BJ (cell line): ENCODE measurements around the gene DENND4B. TPM values are rescaled to one million over a fixed set of nuclear protein-coding genes. Genes with fewer than 3 reads are reported as not detected.

Experiments
- CTCF ChIA-PET: fragments of 350-600 bp; formaldehyde crosslinking; extraction: SDS; loops from one replicate; lab custom pipeline; 2021; ENCODE audit warnings: antibody characterized with exemption, inconsistent platforms; lab: Yijun Ruan, JAX
- POLR2A ChIA-PET: fragments of 300-600 bp; sonication (Branson Sonifier 250); formaldehyde crosslinking; extraction: SDS; loops from one replicate; lab custom pipeline; 2021; ENCODE audit warnings: antibody characterized with exemption; lab: Charles Lee
- DNase-seq: peaks from one replicate; pipeline ENCODE4 v3.0.0-alpha.2; 2011; ENCODE audit warnings: low read depth
- H3K27me3 ChIP-seq: 2 replicates; pipeline ENCODE4 v1.6.0; 2011; ENCODE audit warnings: low read length; ENCODE audit not compliant: control insufficient read depth, insufficient read depth
- H3K36me3 ChIP-seq: 2 replicates; pipeline ENCODE4 v1.5.1; 2011; ENCODE audit warnings: low read length; ENCODE audit not compliant: control insufficient read depth, insufficient read depth
- H3K4me3 ChIP-seq: 2 replicates; pipeline ENCODE4 v1.5.1; 2011; ENCODE audit warnings: low read depth, mild to moderate bottlenecking, control low read depth, low read length
- polyA plus RNA-seq: library from polyadenylated mRNA; depleted of rRNA; stranded (reverse); fragments of >200 nt; gene quantifications from 2 replicates; pipeline ENCODE4 v1.2.3, GENCODE V29; 2011
- TF ChIP-seq, protein P1 (sequence below): IDR thresholded peaks from 2 replicates; pipeline ENCODE4 v1.5.1; 2011; ENCODE audit warnings: low read depth, mild to moderate bottlenecking, control low read depth, inconsistent platforms, low read length, moderate library complexity; ENCODE audit not compliant: insufficient read depth

The DENND4B gene
- polyA plus RNA-seq, 1 experiment = 17.6 TPM

DNA sequence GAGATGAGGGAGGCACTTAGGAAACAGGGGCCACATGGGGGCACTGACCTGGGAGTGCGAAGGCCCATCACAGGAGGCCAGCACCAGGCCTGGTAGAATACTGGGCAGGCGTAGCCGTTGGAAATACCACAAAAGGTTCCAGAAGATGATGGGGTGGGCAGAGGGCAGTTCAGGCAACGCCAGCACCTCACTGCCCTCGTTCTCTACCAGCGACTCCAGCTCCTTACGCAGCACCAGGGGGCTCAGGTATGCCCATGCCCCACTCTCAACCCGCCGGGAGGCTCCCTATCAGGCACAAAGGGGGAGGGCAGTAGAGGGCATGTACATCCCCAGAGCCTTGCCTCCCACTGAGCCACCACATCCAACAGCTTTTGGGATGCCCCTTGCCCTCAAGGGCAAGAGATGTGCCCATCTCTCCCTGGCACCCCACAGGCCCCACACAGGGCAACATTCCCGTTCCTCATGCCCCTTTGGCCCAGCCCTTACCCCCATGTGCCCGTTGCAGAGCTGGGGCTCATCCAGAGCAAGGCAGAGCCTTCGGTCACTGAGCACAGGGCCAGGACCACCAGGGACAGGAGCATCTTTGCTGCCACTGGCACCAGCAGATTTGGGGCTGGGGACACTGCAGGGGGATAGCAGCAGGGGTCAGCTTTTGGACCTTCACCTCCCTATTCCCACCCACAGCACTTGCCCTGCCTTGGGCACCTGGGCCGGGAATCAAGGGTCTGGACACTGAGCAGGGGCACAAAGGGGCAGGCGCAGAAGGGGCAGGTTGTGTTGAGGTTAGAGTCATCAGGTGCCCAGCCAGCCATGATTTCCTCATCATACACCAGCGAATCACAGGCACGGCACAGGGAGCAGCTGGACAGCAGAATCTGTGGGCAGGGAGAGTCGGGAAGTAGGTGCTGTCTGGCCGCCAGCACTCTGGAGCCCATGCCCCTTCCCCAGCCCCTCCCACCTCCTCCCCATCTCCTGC lies 14.1 kb downstream of the DENND4B start:
- POLR2A ChIA-PET = no interaction called here
- H3K36me3 ChIP-seq = peaks cover 39% of the 10 kb centered on the region

DNA sequence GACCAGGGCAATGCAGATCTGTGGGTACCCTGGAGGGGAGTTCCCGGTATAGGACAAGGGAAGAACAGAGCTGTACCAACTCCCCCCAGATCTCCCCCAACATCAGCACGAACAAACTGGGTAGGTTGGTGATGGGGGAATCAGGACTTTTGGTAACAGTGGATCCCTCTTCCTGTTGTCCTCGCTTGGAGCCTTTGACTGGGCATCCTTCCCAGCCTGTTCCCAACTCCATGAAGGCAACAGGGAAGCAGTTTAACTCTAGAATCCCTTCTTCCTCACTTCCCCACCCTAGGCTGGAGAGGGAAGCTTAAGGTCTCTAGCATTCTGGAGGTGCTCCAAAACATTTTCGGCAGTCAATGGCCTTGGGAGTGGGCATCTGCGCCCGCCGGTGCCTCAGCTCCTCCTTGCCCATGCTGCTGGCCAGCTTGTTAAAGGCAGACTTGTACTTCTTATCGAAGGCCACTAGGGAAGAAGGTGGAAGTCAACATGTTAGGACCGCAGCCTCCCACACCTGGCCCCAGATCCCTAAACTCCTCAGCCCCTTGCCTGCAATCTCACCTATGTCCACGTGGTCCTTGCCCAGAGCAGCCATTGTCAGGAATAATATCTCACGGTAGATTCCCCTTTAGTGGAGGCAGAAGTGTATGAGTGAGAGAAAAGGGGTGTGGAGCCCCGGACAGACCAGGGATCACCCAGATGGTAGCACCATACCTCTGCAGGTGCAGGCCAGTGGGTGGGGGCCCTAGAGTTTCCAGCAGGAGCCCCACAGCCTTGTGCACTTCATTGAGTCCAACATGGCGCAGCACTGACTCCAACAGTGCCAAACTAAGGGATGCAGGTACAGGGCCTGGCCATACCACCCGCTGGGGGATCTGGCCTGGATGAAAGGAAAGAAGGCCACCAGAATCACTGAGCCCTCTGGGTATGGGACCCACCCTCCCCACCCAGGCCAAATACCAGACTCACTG lies 16.3 kb downstream of the DENND4B start:
- Histone ChIP-seq H3K27me3 (no peaks in the 10 kb centered on the region), H3K36me3 (peaks cover 25% of the 10 kb centered on the region), H3K4me3 (no peak overlapping the region)
- POLR2A ChIA-PET = no interaction called here
- TF ChIP-seq, protein P1, sequence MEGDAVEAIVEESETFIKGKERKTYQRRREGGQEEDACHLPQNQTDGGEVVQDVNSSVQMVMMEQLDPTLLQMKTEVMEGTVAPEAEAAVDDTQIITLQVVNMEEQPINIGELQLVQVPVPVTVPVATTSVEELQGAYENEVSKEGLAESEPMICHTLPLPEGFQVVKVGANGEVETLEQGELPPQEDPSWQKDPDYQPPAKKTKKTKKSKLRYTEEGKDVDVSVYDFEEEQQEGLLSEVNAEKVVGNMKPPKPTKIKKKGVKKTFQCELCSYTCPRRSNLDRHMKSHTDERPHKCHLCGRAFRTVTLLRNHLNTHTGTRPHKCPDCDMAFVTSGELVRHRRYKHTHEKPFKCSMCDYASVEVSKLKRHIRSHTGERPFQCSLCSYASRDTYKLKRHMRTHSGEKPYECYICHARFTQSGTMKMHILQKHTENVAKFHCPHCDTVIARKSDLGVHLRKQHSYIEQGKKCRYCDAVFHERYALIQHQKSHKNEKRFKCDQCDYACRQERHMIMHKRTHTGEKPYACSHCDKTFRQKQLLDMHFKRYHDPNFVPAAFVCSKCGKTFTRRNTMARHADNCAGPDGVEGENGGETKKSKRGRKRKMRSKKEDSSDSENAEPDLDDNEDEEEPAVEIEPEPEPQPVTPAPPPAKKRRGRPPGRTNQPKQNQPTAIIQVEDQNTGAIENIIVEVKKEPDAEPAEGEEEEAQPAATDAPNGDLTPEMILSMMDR = no peak
- CTCF ChIA-PET = interaction anchor here (0.8 to 1.4 kb wide), 3 partner anchors 11 to 23 kb away, joined by 3 to 4 read pairs (median 4); partner anchors contain the start of gene DENND4B
- DNase-seq = no peak

More for the DNA sequence above, 14.1 kb downstream of the DENND4B start:
- TF ChIP-seq, protein P1 = no peak
- Histone ChIP-seq H3K27me3 (no peaks in the 10 kb centered on the region), H3K4me3 (no peak overlapping the region)
- CTCF ChIA-PET = no interaction called here
- no peak for DNase-seq

DNA sequence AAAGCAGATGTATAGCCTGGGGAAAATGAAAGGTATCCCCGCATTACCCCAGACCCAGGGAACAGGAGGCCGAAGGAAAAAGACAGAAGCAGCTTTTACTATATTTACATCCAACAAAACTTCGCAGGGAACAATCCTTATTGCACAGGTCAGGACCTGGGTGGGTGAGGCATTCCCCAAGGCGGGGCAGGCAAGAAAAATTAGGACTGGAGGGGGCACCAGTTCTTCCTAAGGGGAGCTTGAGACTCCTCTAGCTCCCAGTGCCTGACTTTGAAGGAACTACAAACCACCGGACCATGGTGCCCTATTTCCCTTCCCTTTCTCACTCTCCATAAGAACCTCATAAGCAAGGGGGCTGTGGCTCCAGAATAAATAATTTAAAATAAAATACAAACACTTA lies 17.1 kb downstream of the DENND4B start:
- no peak for DNase-seq
- peaks cover 21% of the 10 kb centered on the region for H3K36me3 ChIP-seq
- ChIA-PET CTCF (interaction anchor here (0.7 to 1.4 kb wide), 4 partner anchors 10 to 38 kb away, joined by 3 to 4 read pairs (median 3); partner anchors contain the start of genes CREB3L4 and DENND4B), POLR2A (no interaction called here)
- TF ChIP-seq, protein P1 = no peak
- no peak overlapping the region for H3K4me3 ChIP-seq
- no peaks in the 10 kb centered on the region for H3K27me3 ChIP-seq

DNA sequence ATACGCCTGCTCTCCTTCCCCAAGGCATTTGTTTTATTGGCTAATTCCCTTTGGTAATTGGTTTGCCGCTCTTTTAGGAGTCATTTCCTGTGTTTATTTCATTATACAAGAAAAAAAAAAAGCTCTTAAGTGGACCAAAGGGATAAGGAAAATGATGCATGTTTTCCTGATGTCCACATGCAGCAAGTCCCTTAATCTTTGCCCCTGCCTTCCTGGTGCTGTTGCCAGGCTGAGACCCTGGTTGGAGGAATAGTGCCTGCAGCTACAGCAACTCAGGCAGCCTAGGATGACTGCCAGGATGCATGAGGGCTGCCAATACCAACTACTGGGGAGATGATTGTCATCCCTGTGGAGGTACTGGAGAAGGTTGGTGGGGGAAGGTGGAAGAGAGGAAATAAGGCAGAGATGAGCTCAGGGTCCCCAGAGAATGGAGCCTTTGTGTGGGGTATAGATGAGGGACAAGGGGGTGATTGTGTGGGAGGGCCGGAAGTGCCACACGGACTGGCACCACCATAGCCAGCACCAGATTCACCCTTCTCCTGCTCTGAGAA lies 17.7 kb downstream of the DENND4B start:
- TF ChIP-seq, protein P1 = no peak
- CTCF ChIA-PET = interaction anchor here (0.7 to 1.4 kb wide), 4 partner anchors 9 to 39 kb away, joined by 3 to 4 read pairs (median 3); partner anchors contain the start of genes CREB3L4 and DENND4B
- H3K4me3 ChIP-seq = no peak overlapping the region
- no peak for DNase-seq
- POLR2A ChIA-PET = interaction anchor here (0.6 to 1.1 kb wide), 2 partner anchors 48 to 61 kb away, joined by 3 read pairs; partner anchors contain the start of gene JTB
- H3K27me3 ChIP-seq = no peaks in the 10 kb centered on the region
- peaks cover 19% of the 10 kb centered on the region for H3K36me3 ChIP-seq
